Gastroesophageal sphincter (tissue), 4 donors: ENCODE measurements around the gene SYNGR3. TPM values are rescaled to one million over a fixed set of nuclear protein-coding genes. Genes with fewer than 3 reads are reported as not detected.

Source experiments
- ATAC-seq: fragments of 150-250 bp; one replicate; pipeline ENCODE4 v1.9.1; 2016; ENCODE audit warnings: mild to moderate bottlenecking, moderate library complexity
- H3K27ac ChIP-seq, 4 donors: fragments of 200-600 bp; sonication (generic) in 3 of 4; 1 replicate in 3 of 4; 2 replicates in 1 of 4; pipeline ENCODE4 v1.5.1; 2016 to 2019
- H3K27me3 ChIP-seq: fragments of 200-600 bp; sonication (generic); one replicate; pipeline ENCODE4 v1.5.1; 2019
- H3K36me3 ChIP-seq, 2 donors: fragments of 200-600 bp; sonication (generic); one replicate each; pipeline ENCODE4 v1.5.1; 2019; ENCODE audit warnings: control low read depth in 1 of 2
- H3K4me1 ChIP-seq, 3 donors: fragments of 200-600 bp; sonication (generic); 1 replicate in 2 of 3; 2 replicates in 1 of 3; pipeline ENCODE4 v1.5.1; 2016 to 2019; ENCODE audit warnings: control low read depth in 2 of 3
- H3K4me3 ChIP-seq, 2 donors: fragments of 200-600 bp; sonication (generic); one replicate each; pipeline ENCODE4 v1.5.1; 2019; ENCODE audit warnings: mild to moderate bottlenecking in 1 of 2, moderate library complexity in 1 of 2
- H3K9me3 ChIP-seq, 3 donors: fragments of 200-600 bp; sonication (generic); one replicate each; pipeline ENCODE4 v1.5.1; 2017 to 2019; ENCODE audit warnings: control low read depth in 2 of 3
- CTCF ChIP-seq, 4 experiments: fragments of 200-600 bp in 2 of 4; fragments of 450-650 bp in 2 of 4; sonication (generic) in 1 of 4; IDR thresholded peaks; one replicate each; pipeline ENCODE4 v1.5.1; 2017 to 2019; ENCODE audit warnings: antibody characterized with exemption in 4 of 4, mild to moderate bottlenecking in 2 of 4, moderate library complexity in 2 of 4
- EP300 ChIP-seq: sonication (generic); formaldehyde crosslinking; IDR thresholded peaks from one replicate; pipeline ENCODE4 v1.6.1; 2017; ENCODE audit warnings: antibody characterized with exemption, mild to moderate bottlenecking
- POLR2A ChIP-seq, 2 donors: fragments of 450-650 bp; IDR thresholded peaks; one replicate each; pipeline ENCODE4 v1.6.1; 2017; ENCODE audit warnings: antibody characterized with exemption in 2 of 2, mild to moderate bottlenecking in 2 of 2, moderate library complexity in 1 of 2
- POLR2AphosphoS5 ChIP-seq: sonication (generic); formaldehyde crosslinking; IDR thresholded peaks from one replicate; pipeline ENCODE4 v1.6.1; 2017; ENCODE audit warnings: antibody characterized with exemption
- WGBS, 2 donors: methylation state at CpG; one replicate each; pipeline ENCODE4 v1.1.5; 2018; ENCODE audit warnings: low coverage in 1 of 2; 5-methylcytosine and 5-hydroxymethylcytosine counted together
- total RNA-seq, 4 donors: library from RNA; depleted of rRNA; stranded (reverse); fragments of >200 nt; gene quantifications; one replicate each; pipeline ENCODE4 v1.1.0, GENCODE V29; 2016

The SYNGR3 gene
- total RNA-seq, 4 donors from 2014 or later: 1.2 to 5.1 (median 3.1) TPM; not detected in 1

- ATAC-seq: no peak
- H3K9me3 ChIP-seq: no peaks in the 10 kb centered on the region
- H3K27me3 ChIP-seq: no peaks in the 10 kb centered on the region
- H3K36me3 ChIP-seq: peaks cover 0 to 69% of the 10 kb centered on the region in 2 donors
- no peak overlapping the region for H3K4me3 ChIP-seq
- peaks cover 0 to 47% (median 27%) of the 10 kb centered on the region in 3 donors for H3K4me1 ChIP-seq
- no peak overlapping the region for H3K27ac ChIP-seq
- TF ChIP-seq POLR2AphosphoS5 (no peak), POLR2A (IDR thresholded peaks at IDR 0.05) (no peak), EP300 (no peak), CTCF (IDR thresholded peaks at IDR 0.05) (no peak)
- WGBS, 2 donors: 40% methylated on average over 1 of the region's 47 CpGs; no CpG with 5 or more reads in 1 of the 2 donors
Observed at GRCh38 chr16:2002406-2003230, 12.8 kb downstream of the SYNGR3 start.

- ATAC-seq: no peak
- Histone ChIP-seq H3K4me1 (peaks cover 4 to 54% (median 34%) of the 10 kb centered on the region in 3 donors), H3K27ac (peak overlapping the region in 1 of 4 donors; percentile 2), H3K9me3 (no peaks in the 10 kb centered on the region), H3K36me3 (peaks cover 0 to 62% of the 10 kb centered on the region in 2 donors), H3K4me3 (no peak overlapping the region), H3K27me3 (no peaks in the 10 kb centered on the region)
- no CpG with 5 or more reads among the region's 8 CpGs for WGBS, 2 donors
- TF ChIP-seq CTCF (IDR thresholded peaks at IDR 0.05): no peak
- no peak for TF ChIP-seq POLR2AphosphoS5
- TF ChIP-seq EP300: no peak
- TF ChIP-seq POLR2A (IDR thresholded peaks at IDR 0.05): no peak
Observed at GRCh38 chr16:2003231-2003826, 13.6 kb downstream of the SYNGR3 start.

- H3K27ac ChIP-seq: peak overlapping the region in 2 of 4 donors; percentile 2 to 9
- H3K27me3 ChIP-seq: no peaks in the 10 kb centered on the region
- TF ChIP-seq CTCF (IDR thresholded peaks at IDR 0.05) (peak in 3 of 4 experiments; percentile 90 to 94 (median 90)), POLR2AphosphoS5 (no peak), POLR2A (IDR thresholded peaks at IDR 0.05) (no peak)
- peak overlapping the region in 1 of 2 donors; percentile 28 for H3K4me3 ChIP-seq
- no CpG with 5 or more reads among the region's 36 CpGs for WGBS, 2 donors
- ATAC-seq: peak; percentile 81
- peaks cover 4 to 61% (median 39%) of the 10 kb centered on the region in 3 donors for H3K4me1 ChIP-seq
- no peaks in the 10 kb centered on the region for H3K9me3 ChIP-seq
- H3K36me3 ChIP-seq: peaks cover 0 to 55% of the 10 kb centered on the region in 2 donors
Observed at GRCh38 chr16:2003827-2004641, 14.3 kb downstream of the SYNGR3 start.

- no peak overlapping the region for H3K27ac ChIP-seq
- H3K27me3 ChIP-seq: no peaks in the 10 kb centered on the region
Observed at GRCh38 chr16:2004795-2005517, 15.2 kb downstream of the SYNGR3 start.

More at GRCh38 chr16:2004795-2005517, 15.2 kb downstream of the SYNGR3 start:
- no peak for TF ChIP-seq POLR2A (IDR thresholded peaks at IDR 0.05)
- TF ChIP-seq CTCF (IDR thresholded peaks at IDR 0.05): no peak
- Histone ChIP-seq H3K36me3 (peaks cover 0 to 45% of the 10 kb centered on the region in 2 donors), H3K4me3 (no peak overlapping the region), H3K9me3 (no peaks in the 10 kb centered on the region), H3K4me1 (peaks cover 4 to 64% (median 39%) of the 10 kb centered on the region in 3 donors)
- no peak for ATAC-seq
- WGBS, 2 donors: 75% methylated on average over 4 of the region's 34 CpGs; no CpG with 5 or more reads in 1 of the 2 donors
